GM23338 (cell line): ENCODE measurements around the gene JHY.

Experiments
- CTCF ChIP-seq, 2 experiments: fragments of 200-600 bp in 1 of 2; sonication (generic) in 1 of 2; conservative IDR thresholded peaks; 2 replicates each; pipeline versions ENCODE4 v1.5.1 to v1.6.1; 2016 to 2017; ENCODE audit warnings: antibody characterized with exemption in 2 of 2, low read depth in 2 of 2, mild to moderate bottlenecking in 2 of 2, moderate library complexity in 1 of 2
- EZH2 ChIP-seq: fragments of 200-600 bp; sonication (generic); IDR thresholded peaks from one replicate; pipeline ENCODE4 v1.8.0; 2017; ENCODE audit warnings: antibody characterized with exemption, mild to moderate bottlenecking, low read depth; ENCODE audit not compliant: unreplicated experiment
- NANOG ChIP-seq: IDR thresholded peaks from 2 replicates; pipeline ENCODE4 v1.6.1; 2016; ENCODE audit warnings: antibody characterized with exemption, borderline replicate concordance

GRCh38 chr11:122895563-122895962 lies 13.0 kb downstream of the JHY start:
- TF ChIP-seq CTCF (conservative IDR thresholded peaks at IDR 0.05; ENCODE audit: low read depth in 2 of 2) (no peak), EZH2 (no peak), NANOG (no peak)
